Measurements from ENCODE around the gene ABCC10.

Gene ABCC10

GRCh38 chr6:43442935-43443334 lies 15.6 kb downstream of the ABCC10 start:
- no CpG with 5 or more reads among the region's 14 CpGs for WGBS (ENCODE audit: insufficient coverage, insufficient read length)
- no peak overlapping the region for H3K27ac ChIP-seq (ENCODE audit: low read length)
- peaks cover 14% of the 10 kb centered on the region for H3K36me3 ChIP-seq (ENCODE audit: control insufficient read depth, insufficient read depth, low read length)
- H3K27me3 ChIP-seq (ENCODE audit: control insufficient read depth, insufficient read depth, low read length): no peaks in the 10 kb centered on the region
- no peak for DNase-seq (ENCODE audit: low read depth, low spot score)
- H3K9me3 ChIP-seq (ENCODE audit: control insufficient read depth, insufficient read depth, low read length): no peaks in the 10 kb centered on the region
- no peaks in the 10 kb centered on the region for H3K4me1 ChIP-seq (ENCODE audit: control insufficient read depth, insufficient read depth, low read length)
- no peak overlapping the region for H3K4me3 ChIP-seq (ENCODE audit: low read length)

DNA sequence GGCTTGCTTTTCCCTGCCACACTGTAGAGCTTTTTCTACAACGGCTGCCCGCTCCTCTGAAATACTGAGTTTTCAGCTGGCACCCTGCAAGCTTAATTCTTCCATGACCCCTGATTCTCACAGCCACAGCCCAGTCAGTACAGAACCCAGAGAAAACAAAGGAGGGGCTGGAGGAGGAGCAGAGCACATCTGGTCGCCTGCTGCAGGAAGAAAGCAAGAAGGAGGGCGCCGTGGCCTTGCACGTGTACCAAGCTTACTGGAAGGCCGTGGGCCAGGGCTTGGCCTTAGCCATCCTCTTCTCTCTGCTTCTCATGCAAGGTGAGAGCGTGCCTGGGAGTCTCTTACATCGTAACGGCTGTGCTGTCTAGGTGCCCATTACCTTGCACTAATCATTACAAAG lies 16.7 kb downstream of the ABCC10 start:
- Histone ChIP-seq H3K36me3 (ENCODE audit: control insufficient read depth, insufficient read depth, low read length) (peaks cover 21% of the 10 kb centered on the region), H3K4me1 (ENCODE audit: control insufficient read depth, insufficient read depth, low read length) (no peaks in the 10 kb centered on the region), H3K4me3 (ENCODE audit: low read length) (no peak overlapping the region), H3K27me3 (ENCODE audit: control insufficient read depth, insufficient read depth, low read length) (no peaks in the 10 kb centered on the region), H3K27ac (ENCODE audit: low read length) (no peak overlapping the region), H3K9me3 (ENCODE audit: control insufficient read depth, insufficient read depth, low read length) (no peaks in the 10 kb centered on the region)
- DNase-seq (ENCODE audit: low read depth, low spot score): no peak
- no CpG with 5 or more reads among the region's 10 CpGs for WGBS (ENCODE audit: insufficient coverage, insufficient read length)

- no peak overlapping the region for H3K27ac ChIP-seq (ENCODE audit: low read length)
- H3K36me3 ChIP-seq (ENCODE audit: control insufficient read depth, insufficient read depth, low read length): peaks cover 26% of the 10 kb centered on the region
Measured at GRCh38 chr6:43444582-43444981, 17.2 kb downstream of the ABCC10 start.

GRCh38 chr6:43445576-43445975 lies 18.2 kb downstream of the ABCC10 start:
- Histone ChIP-seq H3K4me3 (ENCODE audit: low read length) (no peak overlapping the region), H3K27ac (ENCODE audit: low read length) (no peak overlapping the region), H3K27me3 (ENCODE audit: control insufficient read depth, insufficient read depth, low read length) (no peaks in the 10 kb centered on the region), H3K4me1 (ENCODE audit: control insufficient read depth, insufficient read depth, low read length) (no peaks in the 10 kb centered on the region), H3K36me3 (ENCODE audit: control insufficient read depth, insufficient read depth, low read length) (peaks cover 30% of the 10 kb centered on the region), H3K9me3 (ENCODE audit: control insufficient read depth, insufficient read depth, low read length) (no peaks in the 10 kb centered on the region)
- DNase-seq (ENCODE audit: low read depth, low spot score): no peak
- WGBS (ENCODE audit: insufficient coverage, insufficient read length): no CpG with 5 or more reads among the region's 16 CpGs

More at GRCh38 chr6:43444582-43444981, 17.2 kb downstream of the ABCC10 start:
- Histone ChIP-seq H3K4me1 (ENCODE audit: control insufficient read depth, insufficient read depth, low read length) (no peaks in the 10 kb centered on the region), H3K4me3 (ENCODE audit: low read length) (no peak overlapping the region), H3K9me3 (ENCODE audit: control insufficient read depth, insufficient read depth, low read length) (no peaks in the 10 kb centered on the region), H3K27me3 (ENCODE audit: control insufficient read depth, insufficient read depth, low read length) (no peaks in the 10 kb centered on the region)
- DNase-seq (ENCODE audit: low read depth, low spot score): no peak
- no CpG with 5 or more reads among the region's 8 CpGs for whole genome bisulfite sequencing (ENCODE audit: insufficient coverage, insufficient read length)

DNA sequence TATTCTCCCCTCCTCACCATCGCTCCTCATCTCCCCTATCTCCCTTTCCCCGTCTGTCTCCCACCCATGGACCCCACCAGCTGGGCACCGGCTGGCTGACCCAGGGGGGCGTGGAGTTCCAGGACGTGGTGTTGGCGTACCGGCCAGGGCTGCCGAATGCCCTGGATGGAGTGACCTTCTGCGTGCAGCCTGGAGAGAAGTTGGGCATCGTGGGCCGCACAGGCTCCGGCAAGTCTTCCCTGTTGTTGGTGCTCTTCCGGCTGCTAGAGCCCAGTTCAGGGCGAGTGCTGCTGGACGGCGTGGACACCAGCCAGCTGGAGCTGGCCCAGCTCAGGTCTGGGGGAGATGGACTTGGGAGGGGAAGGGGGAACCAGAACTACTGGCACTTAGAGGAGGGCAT lies 20.3 kb downstream of the ABCC10 start:
- H3K36me3 ChIP-seq (ENCODE audit: control insufficient read depth, insufficient read depth, low read length): peaks cover 31% of the 10 kb centered on the region

GRCh38 chr6:43448916-43449315 lies 21.6 kb downstream of the ABCC10 start:
- Histone ChIP-seq H3K27me3 (ENCODE audit: control insufficient read depth, insufficient read depth, low read length) (no peaks in the 10 kb centered on the region), H3K9me3 (ENCODE audit: control insufficient read depth, insufficient read depth, low read length) (no peaks in the 10 kb centered on the region), H3K27ac (ENCODE audit: low read length) (no peak overlapping the region), H3K36me3 (ENCODE audit: control insufficient read depth, insufficient read depth, low read length) (peaks cover 27% of the 10 kb centered on the region), H3K4me3 (ENCODE audit: low read length) (no peak overlapping the region), H3K4me1 (ENCODE audit: control insufficient read depth, insufficient read depth, low read length) (no peaks in the 10 kb centered on the region; the same call in 1 of the 2 replicates)
- DNase-seq (ENCODE audit: low read depth, low spot score): no peak
- WGBS (ENCODE audit: insufficient coverage, insufficient read length): no CpG with 5 or more reads among the region's 4 CpGs

More for the DNA sequence above, 20.3 kb downstream of the ABCC10 start:
- Histone ChIP-seq H3K4me3 (ENCODE audit: low read length) (no peak overlapping the region), H3K27me3 (ENCODE audit: control insufficient read depth, insufficient read depth, low read length) (no peaks in the 10 kb centered on the region), H3K4me1 (ENCODE audit: control insufficient read depth, insufficient read depth, low read length) (no peaks in the 10 kb centered on the region), H3K27ac (ENCODE audit: low read length) (no peak overlapping the region), H3K9me3 (ENCODE audit: control insufficient read depth, insufficient read depth, low read length) (no peaks in the 10 kb centered on the region)
- 100% methylated on average over 2 of the region's 16 CpGs for WGBS (ENCODE audit: insufficient coverage, insufficient read length)
- no peak for DNase-seq (ENCODE audit: low read depth, low spot score)

GRCh38 chr6:43450699-43451131 lies 23.4 kb downstream of the ABCC10 start:
- no peak overlapping the region for H3K4me3 ChIP-seq (ENCODE audit: low read length)
- H3K9me3 ChIP-seq (ENCODE audit: control insufficient read depth, insufficient read depth, low read length): no peaks in the 10 kb centered on the region
- no peak for DNase-seq (ENCODE audit: low read depth, low spot score)
- no peak overlapping the region for H3K27ac ChIP-seq (ENCODE audit: low read length)
- peaks cover 25% of the 10 kb centered on the region for H3K36me3 ChIP-seq (ENCODE audit: control insufficient read depth, insufficient read depth, low read length)
- H3K27me3 ChIP-seq (ENCODE audit: control insufficient read depth, insufficient read depth, low read length): peaks cover 2% of the 10 kb centered on the region; the same call in 1 of the 2 replicates
- WGBS (ENCODE audit: insufficient coverage, insufficient read length): no CpG with 5 or more reads among the region's 13 CpGs
- H3K4me1 ChIP-seq (ENCODE audit: control insufficient read depth, insufficient read depth, low read length): no peaks in the 10 kb centered on the region; the same call in 1 of the 2 replicates

DNA sequence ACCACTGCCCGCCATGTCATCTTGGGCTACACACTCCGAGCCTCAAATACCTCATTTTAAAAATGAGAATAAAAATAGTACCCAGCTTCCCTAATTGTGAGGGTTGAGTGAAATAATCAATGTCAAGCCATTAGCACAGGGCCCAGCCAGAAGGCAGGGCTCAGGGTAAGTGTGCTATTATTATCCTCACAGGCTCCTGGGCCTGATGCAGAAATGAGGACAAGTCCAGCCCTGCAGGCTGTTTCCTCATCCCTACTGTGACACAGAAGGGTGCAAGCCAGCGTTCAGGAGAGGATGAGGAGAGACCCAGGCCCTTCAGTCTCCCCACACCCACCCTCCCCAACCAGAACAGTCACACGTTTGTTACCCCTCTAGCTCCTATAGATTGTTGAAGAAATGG lies 24.0 kb downstream of the ABCC10 start:
- no CpG with 5 or more reads among the region's 4 CpGs for WGBS (ENCODE audit: insufficient coverage, insufficient read length)
- no peak for DNase-seq (ENCODE audit: low read depth, low spot score)
- no peak overlapping the region for H3K27ac ChIP-seq (ENCODE audit: low read length)
- peaks cover 7% of the 10 kb centered on the region for H3K27me3 ChIP-seq (ENCODE audit: control insufficient read depth, insufficient read depth, low read length)
- no peaks in the 10 kb centered on the region for H3K9me3 ChIP-seq (ENCODE audit: control insufficient read depth, insufficient read depth, low read length)
- H3K4me3 ChIP-seq (ENCODE audit: low read length): no peak overlapping the region
- H3K36me3 ChIP-seq (ENCODE audit: control insufficient read depth, insufficient read depth, low read length): peaks cover 25% of the 10 kb centered on the region
- no peaks in the 10 kb centered on the region; the same call in 1 of the 2 replicates for H3K4me1 ChIP-seq (ENCODE audit: control insufficient read depth, insufficient read depth, low read length)

DNA sequence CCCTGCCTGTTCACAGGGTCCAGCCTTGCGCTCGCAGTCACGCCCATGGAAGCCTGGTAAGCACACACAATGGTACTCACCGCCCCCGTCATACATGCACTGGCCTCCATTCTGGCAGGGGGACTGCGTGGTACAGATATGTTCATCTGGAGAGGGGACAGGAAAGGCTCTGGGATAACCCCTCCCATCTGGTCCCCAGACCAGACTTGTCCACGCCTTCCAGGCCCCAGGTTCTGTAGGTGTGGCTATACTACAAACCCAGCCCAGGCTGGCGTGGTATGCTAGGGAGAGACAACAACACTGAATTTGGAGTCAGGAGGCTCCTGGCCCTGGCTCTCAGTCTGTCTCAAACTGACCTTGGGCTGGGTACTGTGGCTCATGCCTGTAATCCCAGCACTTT lies 24.6 kb downstream of the ABCC10 start:
- Histone ChIP-seq H3K36me3 (ENCODE audit: control insufficient read depth, insufficient read depth, low read length) (peaks cover 25% of the 10 kb centered on the region), H3K4me1 (ENCODE audit: control insufficient read depth, insufficient read depth, low read length) (no peaks in the 10 kb centered on the region; the same call in 1 of the 2 replicates), H3K27me3 (ENCODE audit: control insufficient read depth, insufficient read depth, low read length) (peaks cover 7% of the 10 kb centered on the region), H3K4me3 (ENCODE audit: low read length) (no peak overlapping the region), H3K9me3 (ENCODE audit: control insufficient read depth, insufficient read depth, low read length) (no peaks in the 10 kb centered on the region), H3K27ac (ENCODE audit: low read length) (no peak overlapping the region)
- WGBS (ENCODE audit: insufficient coverage, insufficient read length): no CpG with 5 or more reads among the region's 8 CpGs
- DNase-seq (ENCODE audit: low read depth, low spot score): no peak

- no peak overlapping the region for H3K4me3 ChIP-seq (ENCODE audit: low read length)
- no peaks in the 10 kb centered on the region for H3K9me3 ChIP-seq (ENCODE audit: control insufficient read depth, insufficient read depth, low read length)
- H3K4me1 ChIP-seq (ENCODE audit: control insufficient read depth, insufficient read depth, low read length): no peaks in the 10 kb centered on the region; the same call in 1 of the 2 replicates
- no peak for DNase-seq (ENCODE audit: low read depth, low spot score)
- peaks cover 7% of the 10 kb centered on the region for H3K27me3 ChIP-seq (ENCODE audit: control insufficient read depth, insufficient read depth, low read length)
- no peak overlapping the region for H3K27ac ChIP-seq (ENCODE audit: low read length)
- WGBS (ENCODE audit: insufficient coverage, insufficient read length): no CpG with 5 or more reads among the region's 4 CpGs
- H3K36me3 ChIP-seq (ENCODE audit: control insufficient read depth, insufficient read depth, low read length): peaks cover 20% of the 10 kb centered on the region
Measured at GRCh38 chr6:43452896-43453295, 25.6 kb downstream of the ABCC10 start.

GRCh38 chr6:43453831-43454230 lies 26.5 kb downstream of the ABCC10 start:
- Histone ChIP-seq H3K4me3 (ENCODE audit: low read length) (no peak overlapping the region), H3K9me3 (ENCODE audit: control insufficient read depth, insufficient read depth, low read length) (no peaks in the 10 kb centered on the region), H3K36me3 (ENCODE audit: control insufficient read depth, insufficient read depth, low read length) (peaks cover 14% of the 10 kb centered on the region; the same call in 1 of the 2 replicates), H3K27ac (ENCODE audit: low read length) (no peak overlapping the region), H3K27me3 (ENCODE audit: control insufficient read depth, insufficient read depth, low read length) (peaks cover 7% of the 10 kb centered on the region), H3K4me1 (ENCODE audit: control insufficient read depth, insufficient read depth, low read length) (no peaks in the 10 kb centered on the region; the same call in 1 of the 2 replicates)
- no peak for DNase-seq (ENCODE audit: low read depth, low spot score)

Measured in iPS DF 6.9 (cell line).